NCI-H82 treated with DMSO at 0.1 percent for 48 hours (cell line): Measurements from ENCODE around the gene MCAT.
"Not testable (repeated sequence)": the region's sequence is repeated elsewhere in the genome, so short reads cannot be mapped to it uniquely, and the experiment has no call there.

Source experiments
- DNase-seq: peaks from one replicate; lab custom pipeline; 2025; ENCODE audit not compliant: unreplicated experiment; lab: John Stamatoyannopoulos, UW

Gene MCAT

GRCh38 chr22:43154887-43155536 is 11.8 kb upstream of the MCAT start:
- no peak for DNase-seq

GRCh38 chr22:43153899-43154298 is 10.7 kb upstream of the MCAT start:
- DNase-seq = no peak

GRCh38 chr22:43152357-43153071 is 9.3 kb upstream of the MCAT start:
- no peak for DNase-seq

GRCh38 chr22:43152003-43152356 is 8.8 kb upstream of the MCAT start:
- DNase-seq = no peak

- DNase-seq = no peak
These were observed 8.2 kb upstream of the MCAT start, which contains the start of gene TSPO for GRCh38 chr22:43151251-43152002. Gene TSPO, plus strand, starts transcription at chr22:43151559. Its CDS starts 7,680 bp downstream, at chr22:43159239.

GRCh38 chr22:43150731-43151206 is 7.6 kb upstream of the MCAT start:
- DNase-seq = no peak

- no peak for DNase-seq
These were observed 5.4 kb upstream of the MCAT start for GRCh38 chr22:43148581-43148980.

- DNase-seq = no peak
These were observed 4.6 kb upstream of the MCAT start for GRCh38 chr22:43147821-43148220.

- DNase-seq = not testable (repeated sequence)
These were observed 3.1 kb upstream of the MCAT start for GRCh38 chr22:43146332-43146731.

- DNase-seq = not testable (repeated sequence)
These were observed 2.2 kb upstream of the MCAT start for GRCh38 chr22:43145371-43145770.

- no peak for DNase-seq
These were observed 1.8 kb upstream of the MCAT start for GRCh38 chr22:43144949-43145348.

- no peak for DNase-seq
These were observed 6.4 kb downstream of the MCAT start for GRCh38 chr22:43136801-43137200.

- DNase-seq = no peak
These were observed 6.9 kb downstream of the MCAT start for GRCh38 chr22:43136255-43136654.

GRCh38 chr22:43135565-43135964 is 7.6 kb downstream of the MCAT start:
- no peak for DNase-seq

GRCh38 chr22:43134553-43134952 is 8.6 kb downstream of the MCAT start:
- no peak for DNase-seq

- no peak for DNase-seq
These were observed 9.8 kb downstream of the MCAT start for GRCh38 chr22:43133401-43133800.

GRCh38 chr22:43131773-43132501 is 11.3 kb downstream of the MCAT start:
- no peak for DNase-seq

- no peak for DNase-seq
These were observed 13.5 kb downstream of the MCAT start for GRCh38 chr22:43129426-43130425.

GRCh38 chr22:43128928-43129424 is 14.2 kb downstream of the MCAT start:
- no peak for DNase-seq

GRCh38 chr22:43128116-43128515 is 15.1 kb downstream of the MCAT start:
- DNase-seq = no peak
